SK-N-MC (cell line): ENCODE results near the gene PRPF19.

Source experiments
- DNase-seq: peaks from one replicate; pipeline ENCODE4 v3.0.0-alpha.2; 2011; ENCODE audit warnings: low read depth, low spot score
- H3K27ac ChIP-seq: fragments of 200-600 bp; sonication (generic); 2 replicates; pipeline ENCODE4 v1.5.1; 2016; ENCODE audit warnings: mixed run types
- H3K36me3 ChIP-seq: fragments of 200-600 bp; sonication (generic); 2 replicates; pipeline ENCODE4 v1.6.1; 2017; ENCODE audit warnings: antibody characterized with exemption, low read length, mixed read lengths; ENCODE audit not compliant: insufficient read depth
- H3K4me3 ChIP-seq: fragments of 200-600 bp; sonication (generic); 2 replicates; pipeline ENCODE4 v1.5.1; 2016
- H3K9ac ChIP-seq: fragments of 200-600 bp; sonication (generic); 2 replicates; pipeline ENCODE4 v1.8.0; 2017; ENCODE audit warnings: mixed run types, mixed read lengths; ENCODE audit not compliant: insufficient read length
- H3K9me3 ChIP-seq: fragments of 200-600 bp; sonication (generic); 2 replicates; pipeline ENCODE4 v1.6.1; 2017; ENCODE audit warnings: low read depth, mild to moderate bottlenecking, antibody characterized with exemption, low read length, moderate library complexity, mixed read lengths
- EZH2 ChIP-seq: fragments of 200-600 bp; sonication (generic); IDR thresholded peaks from one replicate; pipeline ENCODE4 v1.6.1; 2017; ENCODE audit warnings: antibody characterized with exemption
- FOXP2 ChIP-seq: optimal IDR thresholded peaks from 2 replicates; pipeline ENCODE3; 2011; ENCODE audit warnings: mild to moderate bottlenecking, moderate library complexity; ENCODE audit not compliant: insufficient read depth; ENCODE audit errors: extremely low read length, control extremely low read depth
- POLR2AphosphoS5 ChIP-seq: IDR thresholded peaks from 2 replicates; pipeline ENCODE4 v1.6.1; 2012; ENCODE audit warnings: mild to moderate bottlenecking, low read depth, low read length, borderline replicate concordance

Gene PRPF19

GRCh38 chr11:60895687-60896086, 10.7 kb downstream of the PRPF19 start:
- Histone ChIP-seq H3K9me3 (no peaks in the 10 kb centered on the region), H3K27ac (no peak overlapping the region), H3K36me3 (peaks cover 89% of the 10 kb centered on the region), H3K9ac (no peak overlapping the region), H3K4me3 (no peak overlapping the region)
- no peak for TF ChIP-seq FOXP2
- TF ChIP-seq EZH2, result no peak
- TF ChIP-seq POLR2AphosphoS5, result no peak
- no peak for DNase-seq

- Histone ChIP-seq H3K9ac (no peak overlapping the region), H3K27ac (no peak overlapping the region), H3K9me3 (no peaks in the 10 kb centered on the region), H3K4me3 (no peak overlapping the region), H3K36me3 (peaks cover 58% of the 10 kb centered on the region)
- no peak for TF ChIP-seq EZH2
- no peak for TF ChIP-seq FOXP2
- TF ChIP-seq POLR2AphosphoS5, result no peak
- no peak for DNase-seq
These were observed 15.2 kb downstream of the PRPF19 start for GRCh38 chr11:60891103-60891741.

- no peak overlapping the region for H3K27ac ChIP-seq
- TF ChIP-seq POLR2AphosphoS5 (no peak), FOXP2 (no peak), EZH2 (no peak)
- DNase-seq, result no peak
- H3K9me3 ChIP-seq, result no peaks in the 10 kb centered on the region
- H3K4me3 ChIP-seq, result no peak overlapping the region
- peaks cover 53% of the 10 kb centered on the region for H3K36me3 ChIP-seq
- no peak overlapping the region for H3K9ac ChIP-seq
These were observed 15.7 kb downstream of the PRPF19 start for GRCh38 chr11:60890696-60891095.

GRCh38 chr11:60889869-60890311, 16.5 kb downstream of the PRPF19 start:
- Histone ChIP-seq H3K9ac (no peak overlapping the region), H3K4me3 (no peak overlapping the region), H3K9me3 (no peaks in the 10 kb centered on the region), H3K27ac (no peak overlapping the region), H3K36me3 (peaks cover 45% of the 10 kb centered on the region)
- no peak for TF ChIP-seq EZH2
- no peak for TF ChIP-seq FOXP2
- no peak for TF ChIP-seq POLR2AphosphoS5
- DNase-seq, result no peak

GRCh38 chr11:60887556-60887955, 18.8 kb downstream of the PRPF19 start:
- Histone ChIP-seq H3K9ac (no peak overlapping the region), H3K36me3 (peaks cover 29% of the 10 kb centered on the region), H3K9me3 (no peaks in the 10 kb centered on the region), H3K27ac (no peak overlapping the region), H3K4me3 (no peak overlapping the region)
- TF ChIP-seq EZH2, result no peak
- no peak for TF ChIP-seq FOXP2
- TF ChIP-seq POLR2AphosphoS5, result no peak
- DNase-seq, result no peak

GRCh38 chr11:60880643-60881282, 25.6 kb downstream of the PRPF19 start:
- DNase-seq, result no peak
- Histone ChIP-seq H3K36me3 (0 out of 2 replicates have a peak, but pooled peaks cover 13% of the 10 kb centered on the region), H3K27ac (no peak overlapping the region), H3K4me3 (no peak overlapping the region), H3K9ac (no peak overlapping the region), H3K9me3 (no peaks in the 10 kb centered on the region)
- TF ChIP-seq FOXP2 (no peak), EZH2 (no peak), POLR2AphosphoS5 (no peak)

- Histone ChIP-seq H3K27ac (no peak overlapping the region), H3K9me3 (no peaks in the 10 kb centered on the region)
- TF ChIP-seq POLR2AphosphoS5, result no peak
- TF ChIP-seq FOXP2, result no peak
- TF ChIP-seq EZH2, result no peak
These were observed 26.3 kb downstream of the PRPF19 start for GRCh38 chr11:60879971-60880588.

GRCh38 chr11:60879104-60879503, 27.3 kb downstream of the PRPF19 start:
- DNase-seq, result no peak
- Histone ChIP-seq H3K36me3 (0 out of 2 replicates have a peak, but pooled peaks cover 13% of the 10 kb centered on the region), H3K9ac (no peak overlapping the region), H3K4me3 (no peak overlapping the region), H3K9me3 (no peaks in the 10 kb centered on the region), H3K27ac (no peak overlapping the region)
- TF ChIP-seq FOXP2, result no peak
- no peak for TF ChIP-seq POLR2AphosphoS5
- TF ChIP-seq EZH2, result no peak

More at GRCh38 chr11:60879971-60880588, 26.3 kb downstream of the PRPF19 start:
- H3K9ac ChIP-seq, result no peak overlapping the region
- no peak for DNase-seq
- H3K4me3 ChIP-seq, result no peak overlapping the region
- 0 out of 2 replicates have a peak, but pooled peaks cover 13% of the 10 kb centered on the region for H3K36me3 ChIP-seq
